Hypothalamus (tissue), 51 donors: ENCODE results near the gene GALNT17.

Experiments
- DNase-seq, 51 donors: peaks; one replicate each; lab custom pipeline; 2025; lab: John Stamatoyannopoulos, UW

Gene GALNT17

DNA sequence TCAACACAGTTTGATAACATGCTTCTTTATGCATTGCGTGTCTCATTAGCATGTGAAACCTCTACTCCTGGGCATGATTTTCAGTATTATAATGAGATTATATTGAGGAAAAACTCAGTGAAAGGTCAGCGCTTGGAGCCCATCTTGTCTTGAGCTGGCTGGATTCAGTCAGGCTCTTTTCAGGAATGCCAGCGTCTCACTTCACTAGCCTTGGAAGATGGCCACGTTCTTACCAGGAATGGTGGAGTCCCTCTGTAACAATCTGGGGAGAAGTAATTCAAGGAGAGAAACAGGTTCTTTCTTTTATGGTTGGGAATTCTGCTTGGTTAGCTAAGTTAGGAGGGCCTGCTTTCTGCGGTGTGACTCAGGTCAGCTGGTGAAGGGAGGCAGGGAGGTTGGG is 241.0 kb downstream of the GALNT17 start:
- DNase-seq, result no peak

DNA sequence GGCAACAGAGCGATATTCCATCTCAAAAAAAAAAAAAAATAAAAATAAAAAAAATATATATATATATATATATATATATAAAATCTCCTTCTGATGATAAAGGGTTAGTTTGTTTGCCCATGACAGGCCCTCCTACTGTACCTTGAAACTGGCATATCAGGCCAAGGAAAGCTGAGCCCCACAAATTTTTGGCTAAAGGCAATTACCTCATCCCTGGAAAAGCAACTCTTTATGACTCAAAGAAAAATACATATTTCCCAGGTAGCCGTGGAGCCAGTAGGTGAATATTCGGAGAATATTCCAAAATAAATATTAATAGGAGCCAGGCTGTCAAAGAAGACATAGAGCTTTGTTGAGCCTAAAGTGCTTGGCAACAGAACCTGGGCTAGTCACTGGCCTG is 245.1 kb downstream of the GALNT17 start:
- no peak for DNase-seq

DNA sequence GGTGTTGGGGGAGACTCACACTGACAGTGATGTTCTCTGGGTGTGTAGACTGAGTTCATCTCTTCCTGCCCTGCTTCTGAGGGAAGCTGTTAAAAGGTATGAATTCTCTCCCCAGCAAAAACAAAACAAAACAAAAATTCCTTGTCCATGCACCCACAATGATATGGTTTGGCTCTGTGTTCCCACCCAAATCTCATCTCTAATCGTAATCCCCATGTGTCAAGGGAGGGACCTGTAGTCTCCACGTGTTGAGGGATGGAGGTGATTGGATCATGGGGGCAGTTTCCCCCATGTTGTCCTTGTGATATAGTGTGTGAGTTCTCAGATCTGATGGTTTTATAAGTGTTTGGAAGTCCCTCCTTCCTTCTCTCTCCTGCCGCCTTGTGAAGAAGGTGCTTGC is 245.5 kb downstream of the GALNT17 start:
- no peak for DNase-seq

DNA sequence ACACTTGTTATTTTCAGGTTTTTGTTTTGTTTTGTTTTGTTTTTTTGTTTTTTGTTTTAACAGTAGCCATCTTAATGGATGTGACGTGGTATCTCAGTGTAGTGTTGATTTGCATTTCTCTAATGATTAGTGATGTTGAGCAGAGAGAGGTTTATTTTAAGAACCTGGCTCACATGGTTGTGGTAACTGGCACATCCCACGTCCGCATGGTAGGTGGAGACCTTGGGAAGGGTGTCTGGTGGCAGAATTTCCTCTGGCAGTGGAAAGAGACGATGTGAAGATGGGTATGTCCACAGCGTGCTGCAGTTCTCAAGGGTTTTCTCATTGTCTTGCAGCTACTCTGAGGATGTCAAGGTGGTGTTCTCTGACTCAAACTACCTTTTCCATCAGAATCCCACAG is 252.2 kb downstream of the GALNT17 start:
- no peak for DNase-seq

DNA sequence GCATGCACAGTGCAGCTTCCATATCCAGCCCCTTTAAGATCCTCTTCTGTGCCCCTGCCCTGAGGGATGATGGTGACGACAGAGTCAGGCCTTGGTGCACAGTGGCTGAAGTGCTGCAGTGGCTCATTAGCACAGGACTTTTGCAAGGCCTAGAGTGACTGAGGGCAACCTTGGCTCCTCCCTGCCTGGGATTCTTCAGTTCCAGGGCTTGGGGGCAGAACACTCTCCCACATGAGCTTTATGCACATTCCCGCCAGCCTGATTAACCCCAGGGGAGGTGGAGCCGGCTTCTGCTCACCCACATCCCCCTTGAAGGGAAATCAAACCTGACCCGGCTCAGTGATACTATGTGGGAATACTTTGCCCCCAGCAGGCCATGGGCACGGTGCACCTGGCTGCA is 253.4 kb downstream of the GALNT17 start:
- no peak for DNase-seq

DNA sequence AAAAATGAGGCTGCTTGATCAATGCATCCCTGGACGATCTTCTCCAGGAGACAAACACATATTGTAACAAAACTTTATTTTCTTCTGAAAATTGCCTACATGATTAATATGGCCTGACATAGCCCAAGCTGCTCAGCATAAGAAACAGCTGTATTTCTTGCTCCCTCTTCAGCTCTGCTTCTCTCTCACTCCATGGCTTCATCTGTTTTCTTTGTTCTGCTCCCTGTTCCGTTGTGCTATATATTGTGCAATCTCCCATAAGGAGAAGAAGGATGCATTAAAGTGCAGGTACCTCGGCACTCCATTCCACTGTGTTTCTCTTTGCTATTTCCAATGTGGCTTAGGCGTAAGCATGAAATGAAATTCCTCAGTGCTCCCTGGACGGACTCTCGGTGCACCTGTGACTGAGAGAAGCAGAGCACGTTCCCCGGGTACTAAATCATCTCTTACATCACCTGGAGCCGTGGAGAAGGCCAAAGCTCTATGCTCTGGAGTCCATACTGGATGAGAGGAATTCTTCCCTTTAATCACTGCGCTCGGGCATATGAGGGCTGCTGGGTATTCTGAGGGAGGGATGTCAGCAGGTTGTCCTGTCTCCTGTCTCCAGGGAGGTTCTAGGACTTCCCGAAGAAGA is 254.3 kb downstream of the GALNT17 start:
- no peak for DNase-seq

DNA sequence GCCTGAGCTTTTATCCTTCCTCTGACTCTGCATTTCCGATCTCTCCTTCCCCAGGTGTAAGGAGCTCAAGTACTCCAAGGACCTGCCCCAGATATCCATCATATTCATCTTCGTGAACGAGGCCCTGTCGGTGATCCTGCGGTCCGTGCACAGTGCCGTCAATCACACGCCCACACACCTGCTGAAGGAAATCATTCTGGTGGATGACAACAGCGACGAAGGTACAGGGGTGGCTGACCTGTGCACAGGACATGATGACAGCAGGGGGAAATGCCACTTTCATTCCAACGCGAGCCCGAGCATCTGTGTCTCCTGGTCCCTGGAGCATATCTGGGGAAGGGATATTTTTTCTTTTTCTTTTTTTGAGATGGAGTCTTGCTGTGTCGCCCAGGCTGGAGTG is 256.2 kb downstream of the GALNT17 start:
- DNase-seq, result no peak

DNA sequence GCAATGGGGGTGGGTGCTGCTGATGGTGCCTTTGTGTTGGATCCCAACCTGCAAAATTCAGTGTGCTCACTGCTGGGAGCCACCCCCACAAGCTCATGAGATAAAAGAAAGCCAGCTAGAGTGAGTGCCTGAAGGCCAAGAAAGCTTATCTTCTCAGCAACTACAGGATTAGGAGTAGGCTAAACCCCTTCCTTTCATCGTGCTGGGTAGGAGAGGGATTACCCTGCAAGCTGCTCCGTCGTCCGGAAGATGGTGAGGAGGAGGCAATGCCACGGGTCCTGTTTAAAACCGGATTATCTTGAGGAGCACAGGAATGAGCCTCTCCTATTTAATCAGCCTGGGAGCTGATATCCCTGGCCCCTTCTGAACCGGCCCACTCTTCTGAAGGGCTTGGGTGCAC is 258.0 kb downstream of the GALNT17 start:
- DNase-seq, result peak in 1 of 51 donors; percentile 5

DNA sequence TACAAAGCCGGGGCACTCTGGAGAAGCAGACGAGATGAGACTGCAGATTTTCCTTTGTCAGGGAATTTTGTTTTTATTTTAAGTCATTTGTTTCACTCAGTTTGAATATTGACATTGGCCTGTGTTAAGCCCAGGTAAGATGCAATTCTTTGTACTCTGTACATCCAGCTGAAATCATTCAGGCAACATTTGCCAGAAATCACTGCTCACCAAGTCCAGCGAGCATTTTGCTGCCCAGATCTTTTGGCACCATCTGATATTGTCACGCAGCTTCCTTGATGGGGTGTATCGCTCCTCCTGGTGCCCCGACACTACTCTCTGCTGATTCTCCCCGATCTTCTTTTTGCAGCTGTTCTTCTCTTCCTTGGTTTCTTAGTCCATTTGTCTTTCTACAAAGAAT is 261.7 kb downstream of the GALNT17 start:
- no peak for DNase-seq

DNA sequence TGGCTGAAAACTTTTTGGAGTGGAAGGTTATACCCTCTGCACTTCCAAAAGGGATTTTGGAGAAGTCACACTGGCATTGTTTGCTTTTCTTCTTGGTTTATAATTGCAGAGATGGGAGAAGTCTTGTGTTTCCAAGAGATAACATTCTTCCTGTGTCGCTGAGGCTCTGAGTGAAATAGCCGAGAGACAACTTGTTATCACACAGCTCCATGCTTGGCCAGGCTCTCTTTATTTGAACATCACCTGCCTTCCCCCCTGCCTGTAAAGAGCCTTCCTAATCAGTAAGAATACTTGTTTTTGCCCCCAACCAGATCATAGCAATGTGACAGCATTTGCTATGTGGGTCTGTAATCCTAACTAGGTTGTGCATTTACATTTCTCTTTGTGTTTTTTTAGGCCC is 270.7 kb downstream of the GALNT17 start:
- no peak for DNase-seq

DNA sequence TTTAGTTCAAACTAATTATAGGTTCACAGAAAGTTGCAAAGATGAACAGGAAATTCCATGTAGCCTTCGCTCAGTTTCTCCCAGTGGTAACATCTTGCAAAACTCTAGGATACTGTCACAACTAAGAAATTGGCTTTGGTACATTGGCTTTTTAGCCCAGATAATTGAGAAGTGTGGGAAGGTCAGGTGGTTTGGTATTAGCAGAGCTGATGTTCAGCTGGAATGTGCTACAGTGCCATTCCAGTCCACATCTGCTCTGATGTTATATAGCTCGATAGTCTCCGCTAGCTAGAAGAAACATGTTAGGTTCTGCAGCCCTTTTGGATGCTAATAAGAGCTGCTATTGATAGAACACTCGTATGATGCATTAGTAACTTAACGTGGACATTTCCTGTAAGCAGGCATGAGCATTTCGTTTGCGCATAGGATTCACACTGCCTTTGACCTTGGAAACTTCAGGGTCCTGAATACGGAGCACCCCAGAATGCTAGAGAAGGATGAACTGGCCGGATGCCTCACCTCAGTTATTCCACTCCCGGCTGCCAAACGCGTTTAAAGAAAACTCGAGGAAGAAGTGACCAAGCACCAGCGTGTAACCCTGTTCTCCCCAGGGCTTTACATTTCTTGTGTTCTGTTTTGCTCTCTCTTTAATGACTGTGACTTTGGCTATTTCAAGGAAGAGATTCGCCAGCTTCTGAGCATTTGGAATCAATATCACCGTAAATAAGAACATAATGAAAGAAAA is 271.4 kb downstream of the GALNT17 start:
- no peak for DNase-seq

DNA sequence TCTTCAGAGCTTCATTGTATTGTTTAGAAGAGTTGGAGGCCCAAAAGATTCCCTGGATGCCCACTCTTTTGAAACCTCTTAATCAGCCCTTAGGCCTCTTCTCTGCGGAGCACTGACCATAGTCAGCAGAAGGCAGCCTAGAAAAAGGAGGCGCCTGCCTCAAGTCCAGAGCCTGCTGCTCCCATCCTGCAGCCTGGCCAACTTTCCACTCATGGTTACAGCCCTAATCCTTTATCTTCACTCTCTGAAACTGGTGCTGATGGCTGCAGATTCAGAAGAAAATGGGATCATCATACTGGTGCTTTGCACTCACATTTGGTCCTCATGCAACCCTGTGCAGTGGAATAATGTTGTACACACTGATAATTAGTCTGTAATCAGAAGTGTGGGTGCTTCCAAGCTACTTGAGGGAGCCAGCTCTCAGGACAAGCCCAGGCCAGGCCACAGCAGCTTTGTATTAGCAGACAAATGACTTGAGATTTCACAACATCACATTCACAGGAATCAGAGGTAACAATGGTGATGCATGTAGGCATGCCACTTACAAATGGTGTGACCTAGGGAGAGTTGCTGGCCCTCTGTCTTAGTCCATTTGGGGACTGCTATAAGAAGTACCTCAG is 272.9 kb downstream of the GALNT17 start:
- DNase-seq, result no peak

DNA sequence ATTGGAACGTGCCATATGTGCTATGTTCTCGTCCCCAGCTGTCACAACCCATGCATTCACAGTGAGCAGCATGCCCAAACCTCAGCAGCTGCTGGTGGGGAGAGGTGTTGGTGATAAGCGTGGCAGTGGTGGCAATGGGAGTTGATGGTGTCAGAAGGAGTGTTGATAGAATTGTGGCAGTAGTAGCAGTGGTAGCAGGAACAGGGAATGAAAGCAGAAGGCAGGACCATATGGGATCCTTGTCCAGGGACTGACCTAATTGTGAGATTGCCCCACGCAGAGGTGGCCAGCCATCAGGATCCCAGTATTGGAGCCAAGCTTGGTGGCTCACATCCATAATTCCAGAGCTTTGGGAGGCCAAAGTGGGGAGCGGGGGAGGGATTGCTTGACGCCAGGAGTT is 276.3 kb downstream of the GALNT17 start:
- peak in 1 of 51 donors; percentile 19 for DNase-seq

DNA sequence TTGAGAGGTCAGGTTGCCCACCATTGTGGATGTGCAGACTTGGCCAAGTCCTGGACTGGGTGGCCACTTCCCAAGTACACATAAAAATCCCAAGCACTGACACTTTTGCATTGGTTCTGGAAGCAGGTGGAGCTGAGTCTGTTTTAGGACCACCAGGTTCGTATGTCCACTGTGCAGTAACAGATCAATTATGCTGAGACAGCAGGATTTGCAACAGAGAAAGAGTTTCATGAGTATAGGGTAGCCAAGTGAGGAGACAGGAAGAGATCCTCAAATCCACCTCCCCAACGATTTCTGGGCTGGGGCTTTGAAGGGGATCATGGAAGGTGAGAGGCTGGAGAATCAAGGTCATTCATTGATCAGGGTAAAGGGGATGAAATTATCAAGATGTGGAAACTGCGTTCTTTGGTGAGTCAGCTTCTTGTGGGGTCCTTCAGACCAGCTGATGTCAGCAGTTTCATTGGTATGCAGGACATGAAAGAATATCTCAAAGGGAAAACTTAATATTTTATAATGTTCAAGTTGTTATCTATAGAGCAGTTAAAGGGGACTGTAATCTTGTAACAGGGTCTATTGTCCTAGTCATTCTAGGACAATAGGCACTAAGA is 277.7 kb downstream of the GALNT17 start:
- no peak for DNase-seq

DNA sequence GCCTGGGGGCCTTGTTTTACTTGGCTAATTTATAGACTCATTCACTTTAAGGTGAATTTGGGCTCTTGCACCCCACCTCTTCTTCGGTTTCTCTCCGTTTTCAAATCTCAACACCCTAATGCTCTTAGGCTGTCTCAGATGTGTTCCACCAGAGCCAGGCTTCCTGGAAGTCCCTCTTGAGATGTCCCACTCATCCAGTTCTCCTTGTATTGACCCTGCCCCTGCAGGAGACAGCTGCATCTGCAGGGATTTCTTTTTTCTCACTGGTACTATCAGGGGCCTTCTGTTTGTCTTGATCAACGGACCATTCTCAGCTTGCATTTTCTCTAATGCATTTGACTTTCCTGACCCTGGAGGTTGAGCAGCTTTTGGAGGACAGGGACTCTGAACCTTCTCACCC is 279.5 kb downstream of the GALNT17 start:
- no peak for DNase-seq

DNA sequence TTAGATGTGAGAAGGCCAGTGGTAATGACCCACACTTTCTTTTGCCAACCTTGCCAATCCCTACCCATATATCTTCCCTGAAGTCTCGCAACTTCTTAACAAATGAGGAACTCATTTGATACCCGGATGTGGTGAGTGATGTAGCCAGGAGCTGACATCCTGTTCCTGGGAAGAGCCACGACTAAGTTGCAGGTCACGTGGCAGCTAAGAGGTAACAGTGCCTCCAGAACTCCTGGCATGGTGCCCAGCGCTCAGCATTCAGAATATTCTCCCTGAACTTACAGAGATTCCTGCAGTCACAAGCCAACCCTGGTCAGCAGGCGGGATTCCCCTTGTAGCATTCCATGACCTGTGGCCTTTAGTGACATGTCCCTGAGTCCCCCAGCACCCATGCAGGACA is 282.5 kb downstream of the GALNT17 start:
- peak in 2 of 51 donors; percentile 1 to 8 for DNase-seq

DNA sequence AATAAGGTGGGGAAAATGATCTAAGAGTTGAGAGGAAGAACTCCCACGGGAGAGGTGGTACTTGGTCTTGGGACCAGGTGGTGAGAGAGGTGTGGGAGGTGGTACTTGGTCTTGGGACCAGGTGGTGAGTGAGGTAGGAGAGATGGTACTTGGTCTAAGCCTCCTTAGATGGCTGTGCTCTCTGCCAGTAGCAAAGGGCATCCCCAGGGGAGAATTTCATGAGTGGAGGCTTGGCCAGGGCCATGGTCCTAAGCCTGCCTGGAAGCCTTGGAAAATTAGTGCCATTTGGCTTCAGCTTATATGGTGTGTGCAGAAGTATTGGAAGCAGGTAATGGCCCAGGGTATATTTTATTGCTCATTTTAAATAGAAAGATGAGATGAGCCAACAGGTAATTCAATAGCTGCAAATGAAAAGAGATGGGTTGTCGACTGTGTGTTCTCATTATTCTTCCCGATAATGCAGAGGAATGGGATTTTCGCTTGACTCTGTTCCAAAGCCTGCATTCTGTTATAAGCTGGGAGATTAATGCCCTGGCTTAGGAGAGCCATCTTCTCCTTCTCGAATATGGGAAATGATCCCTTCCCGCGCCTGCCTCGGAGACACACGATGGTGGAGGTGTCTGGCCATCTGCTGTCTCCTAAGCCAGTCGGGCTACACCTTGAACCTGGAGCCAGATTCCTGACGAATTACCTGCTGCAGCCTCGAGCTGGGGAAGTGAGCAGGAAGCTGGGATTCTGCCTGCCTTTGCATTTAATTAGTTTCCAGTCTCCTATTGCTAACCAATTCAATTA is 287.8 kb downstream of the GALNT17 start:
- no peak for DNase-seq

DNA sequence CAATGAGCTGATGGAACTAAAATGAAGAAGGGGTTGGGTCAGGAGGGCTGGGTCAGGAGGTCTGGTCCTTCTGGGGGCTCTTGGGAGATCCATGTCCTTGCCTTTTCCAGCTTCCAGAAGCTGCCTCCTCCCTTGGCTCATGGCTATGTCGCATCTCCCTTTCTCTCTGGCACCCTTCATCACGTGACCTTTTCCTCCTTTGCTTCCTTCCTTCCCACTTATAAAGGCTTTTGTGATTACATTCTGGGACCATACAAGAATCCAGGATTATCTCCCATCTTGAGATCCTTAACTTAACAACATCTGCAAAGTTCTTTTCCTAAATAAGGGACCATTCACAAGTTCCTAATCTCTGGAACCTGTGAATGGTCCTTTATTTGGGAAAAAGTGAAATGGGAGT is 290.2 kb downstream of the GALNT17 start:
- DNase-seq, result no peak

DNA sequence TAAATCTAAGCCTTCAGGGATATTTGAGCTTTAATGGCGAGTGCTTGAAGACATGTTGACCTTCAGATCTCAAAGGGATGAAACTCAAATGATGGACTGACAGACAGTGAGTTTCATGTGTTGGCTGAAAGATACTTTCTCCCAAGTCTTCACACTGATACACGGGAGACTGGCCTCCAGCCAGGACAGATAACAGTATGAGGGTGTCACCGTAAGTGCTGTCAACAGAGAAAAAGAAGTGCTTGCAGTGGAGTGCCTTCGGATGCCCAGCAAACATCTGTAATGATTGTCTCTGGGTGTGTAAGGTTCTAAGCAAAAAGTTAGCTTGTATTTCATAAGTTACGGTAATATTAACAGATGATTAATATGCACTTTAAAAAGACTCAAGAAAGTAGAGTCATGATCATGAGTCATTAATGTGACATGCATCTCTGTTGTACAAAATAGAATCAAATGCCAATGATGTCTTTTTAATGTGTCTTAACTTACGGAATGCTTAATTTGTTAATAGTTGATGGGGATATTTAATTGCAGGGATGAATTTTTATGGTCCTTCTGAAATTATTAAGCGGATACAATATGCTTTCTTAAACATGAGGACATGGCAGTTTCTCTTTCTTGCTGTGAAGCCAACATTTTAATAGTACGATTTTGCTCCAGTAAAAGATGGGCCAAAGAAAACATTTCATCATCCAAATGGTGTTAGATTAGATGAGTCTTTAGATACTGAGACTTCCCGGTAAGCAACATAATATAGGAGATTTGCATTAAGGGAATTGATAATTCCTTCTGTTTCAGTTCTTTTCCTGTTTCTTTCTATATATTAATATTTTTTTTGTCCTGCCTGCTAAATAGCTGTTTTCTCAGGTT is 292.5 kb downstream of the GALNT17 start:
- DNase-seq, result no peak

DNA sequence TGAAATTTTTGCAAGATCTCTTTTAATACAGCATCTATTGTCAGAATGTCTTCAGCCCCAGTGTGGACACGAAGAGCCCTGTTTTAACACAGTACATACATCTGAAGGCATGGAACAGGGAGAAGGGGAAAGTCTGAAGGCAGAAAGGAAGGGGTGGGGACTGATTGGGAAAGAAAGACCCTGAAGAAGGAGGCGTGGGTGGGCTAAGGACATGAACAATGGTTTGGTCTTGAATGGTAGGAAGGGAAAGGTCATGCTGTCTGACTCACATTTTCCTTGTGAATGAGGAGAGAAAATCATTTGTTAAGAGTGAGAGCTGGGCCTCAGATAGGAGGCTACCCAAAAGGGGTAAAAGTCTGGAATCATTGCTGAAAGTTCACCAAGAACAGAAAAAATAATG is 297.1 kb downstream of the GALNT17 start:
- no peak for DNase-seq
